Endothelial cell of umbilical vein (primary cell): ENCODE measurements around the gene PCLO. TPM values are rescaled to one million over a fixed set of nuclear protein-coding genes. Genes with fewer than 3 reads are reported as not detected.

Experiments used
- BruUV-seq: library from RNA; stranded (reverse); fragments of 400-500 nt; replicated peaks from 2 replicates; lab custom pipeline; 2021; lab: Mats Ljungman, UMichigan
- CTCF ChIA-PET: fragments of 300-600, 350-600 bp; sonication (Branson Sonifier 250); formaldehyde crosslinking; loops from one replicate; lab custom pipeline; 2021; ENCODE audit warnings: antibody characterized with exemption, inconsistent platforms; lab: Charles Lee
- POLR2A ChIA-PET: fragments of 300-600, 350-600 bp; sonication (Branson Sonifier 250); formaldehyde crosslinking; loops from one replicate; lab custom pipeline; 2021; ENCODE audit warnings: antibody characterized with exemption, inconsistent platforms; lab: Charles Lee
- DNase-seq: peaks from one replicate; pipeline ENCODE4 v3.0.0-alpha.2; 2011; ENCODE audit warnings: low read depth, low spot score
- FAIRE-seq: peaks from 2 replicates; lab custom pipeline; 2011; peaks lifted over from hg19 to GRCh38; lab: Jason Lieb, UNC
- H2AFZ ChIP-seq: 2 replicates; pipeline ENCODE4 v1.6.0; 2012; ENCODE audit warnings: low read depth, low read length, control low read depth, inconsistent platforms
- H3K27ac ChIP-seq: 2 replicates; pipeline ENCODE4 v1.5.1; 2011; ENCODE audit warnings: low read depth, mild to moderate bottlenecking, control low read depth, low read length, moderate library complexity; ENCODE audit not compliant: insufficient read depth
- H3K27me3 ChIP-seq, 2 experiments: 2 replicates each; pipeline versions ENCODE4 v1.6.0 to v1.6.1; 2011; ENCODE audit warnings: low read length in 2 of 2, mixed read lengths in 1 of 2; ENCODE audit not compliant: control insufficient read depth in 2 of 2, insufficient read depth in 2 of 2
- H3K36me3 ChIP-seq, 2 experiments: 2 replicates in 1 of 2; 3 replicates in 1 of 2; pipeline ENCODE4 v1.5.1; 2011; ENCODE audit warnings: low read length in 2 of 2, mild to moderate bottlenecking in 1 of 2, moderate library complexity in 1 of 2; ENCODE audit not compliant: control insufficient read depth in 2 of 2, insufficient read depth in 2 of 2; ENCODE audit errors: extremely low read depth in 1 of 2
- H3K4me1 ChIP-seq: 3 replicates; pipeline ENCODE4 v1.5.1; 2011; ENCODE audit warnings: mild to moderate bottlenecking, low read length; ENCODE audit not compliant: control insufficient read depth, insufficient read depth; ENCODE audit errors: extremely low read depth
- H3K4me2 ChIP-seq: 2 replicates; pipeline ENCODE4 v1.6.1; 2011; ENCODE audit warnings: low read length, control low read depth, mixed read lengths; ENCODE audit not compliant: insufficient read depth
- H3K4me3 ChIP-seq, 3 experiments: fragments of 200-600 bp in 1 of 3; sonication (generic), shearing (Covaris generic) in 1 of 3; replicated peaks in 1 of 3; 2 replicates each; pipeline ENCODE4 v1.5.1; 2011 to 2016; ENCODE audit warnings: control low read depth in 3 of 3, low read length in 3 of 3, mild to moderate bottlenecking in 2 of 3, inconsistent platforms in 1 of 3, low read depth in 1 of 3, moderate library complexity in 1 of 3; ENCODE audit not compliant: insufficient read depth in 1 of 3
- H3K79me2 ChIP-seq: 2 replicates; pipeline ENCODE4 v1.6.0; 2012; ENCODE audit warnings: low read length, inconsistent platforms; ENCODE audit not compliant: control insufficient read depth, insufficient read depth
- H3K9ac ChIP-seq: replicated peaks from 2 replicates; pipeline ENCODE3; 2011; ENCODE audit warnings: low read length, control low read depth; ENCODE audit not compliant: insufficient read depth; ENCODE audit errors: extremely low read depth
- H3K9me1 ChIP-seq: replicated peaks from 3 replicates; pipeline ENCODE4 v1.6.0; 2011; ENCODE audit warnings: mild to moderate bottlenecking, low read length; ENCODE audit not compliant: control insufficient read depth, insufficient read depth; ENCODE audit errors: extremely low read depth
- H3K9me3 ChIP-seq: replicated peaks from 2 replicates; pipeline ENCODE4 v1.5.1; 2012; ENCODE audit warnings: low read length, inconsistent platforms; ENCODE audit not compliant: control insufficient read depth, insufficient read depth
- H4K20me1 ChIP-seq: replicated peaks from 2 replicates; pipeline ENCODE3; 2011; ENCODE audit warnings: mild to moderate bottlenecking, low read length; ENCODE audit not compliant: control insufficient read depth, insufficient read depth; ENCODE audit errors: extremely low read depth
- EZH2 ChIP-seq: IDR thresholded peaks from 2 replicates; pipeline ENCODE4 v1.6.1; 2012; ENCODE audit warnings: borderline replicate concordance, low read depth, mild to moderate bottlenecking, moderate library complexity, low read length, inconsistent platforms; ENCODE audit not compliant: severe bottlenecking
- FOS ChIP-seq: IDR thresholded peaks from 2 replicates; pipeline ENCODE4 v1.6.1; 2011; ENCODE audit warnings: mild to moderate bottlenecking, low read length, moderate library complexity, borderline replicate concordance; ENCODE audit not compliant: insufficient read depth
- GATA2 ChIP-seq: IDR thresholded peaks from 2 replicates; pipeline ENCODE4 v1.7.0; 2011; ENCODE audit warnings: low read depth, mild to moderate bottlenecking, moderate library complexity, mixed read lengths, low read length; ENCODE audit not compliant: insufficient read length, insufficient read depth
- JUN ChIP-seq: IDR thresholded peaks from 2 replicates; pipeline ENCODE4 v1.6.1; 2011; ENCODE audit warnings: borderline replicate concordance, low read depth; ENCODE audit not compliant: insufficient read length, insufficient read depth
- MYC ChIP-seq: IDR thresholded peaks from one replicate; pipeline ENCODE4 v1.6.1; 2011; ENCODE audit warnings: mild to moderate bottlenecking, low read depth, low read length
- POLR2A ChIP-seq: IDR thresholded peaks from 2 replicates; pipeline ENCODE4 v1.6.1; 2012; ENCODE audit warnings: low read depth, mild to moderate bottlenecking, control low read depth, low read length
- POLR2AphosphoS5 ChIP-seq: IDR thresholded peaks from 2 replicates; pipeline ENCODE4 v1.6.1; 2012; ENCODE audit warnings: low read depth, mild to moderate bottlenecking, control low read depth, low read length, moderate library complexity; ENCODE audit not compliant: insufficient read depth
- dilution Hi-C: fragments of 300-500 bp; cut with MboI; formaldehyde crosslinking; loops from one replicate; pipeline ENCODE4 v1.15.0; 2019; ENCODE audit warnings: low sequenced_read_pairs; ENCODE audit not compliant: extremely low pct_ligation_motif_present
- intact Hi-C: fragments of 100-400 bp; cut with micrococcal nuclease; formaldehyde crosslinking; loops from one replicate; pipeline ENCODE4 v1.10.0; 2022
- polyA plus RNA-seq, 4 experiments: library from polyadenylated mRNA; depleted of rRNA in 3 of 4; stranded (reverse) in 3 of 4; unstranded in 1 of 4; fragments of >200 nt; gene quantifications; 2 replicates each; pipeline versions ENCODE4 v1.2.1 to v1.2.3, GENCODE V29; 2011 to 2012; ENCODE audit warnings: missing spikeins in 1 of 4
- total RNA-seq: library from RNA; stranded (reverse); gene quantifications from 2 replicates; pipeline ENCODE4 v1.2.3, GENCODE V29; 2021
- TF ChIP-seq, protein P1 (sequence below): IDR thresholded peaks from 2 replicates; pipeline ENCODE4 v1.6.1; 2011; ENCODE audit not compliant: insufficient read depth, insufficient read length

PCLO gene
- total and polyA plus RNA-seq, 2 donors (not counting 3 experiments of a cell fraction or from before 2014, with no cell fraction given) = 0.04 to 0.75 TPM

DNA sequence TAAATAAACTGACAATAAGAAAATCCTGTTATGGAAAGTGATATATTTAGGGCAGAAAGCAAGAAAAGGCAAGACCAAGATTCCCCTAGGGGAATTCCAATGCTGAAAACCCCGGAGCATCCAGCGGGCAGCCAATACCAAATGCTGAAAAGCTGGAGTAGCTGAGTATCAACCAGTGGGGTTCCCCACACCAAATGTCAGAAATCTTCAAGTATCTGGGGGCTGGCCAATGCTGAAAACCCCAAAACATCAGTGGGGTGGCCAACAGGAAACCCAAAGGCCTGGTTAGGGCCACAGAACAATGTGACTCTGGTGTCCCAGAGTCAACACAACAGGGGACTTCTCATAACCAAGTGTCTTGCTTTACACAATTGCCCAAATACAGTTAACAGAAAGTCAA is 447.3 kb downstream of the PCLO start:
- no peak overlapping the region for H3K9ac ChIP-seq
- DNase-seq = no peak
- H3K4me1 ChIP-seq = no peaks in the 10 kb centered on the region
- ChIA-PET CTCF (no interaction called here), POLR2A (no interaction called here)
- TF ChIP-seq JUN (no peak), POLR2AphosphoS5 (no peak), FOS (no peak), MYC (no peak), POLR2A (no peak), GATA2 (no peak), EZH2 (no peak)
- TF ChIP-seq, protein P1, sequence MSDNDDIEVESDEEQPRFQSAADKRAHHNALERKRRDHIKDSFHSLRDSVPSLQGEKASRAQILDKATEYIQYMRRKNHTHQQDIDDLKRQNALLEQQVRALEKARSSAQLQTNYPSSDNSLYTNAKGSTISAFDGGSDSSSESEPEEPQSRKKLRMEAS = no peak
- no peaks in the 10 kb centered on the region for H3K79me2 ChIP-seq
- no peak overlapping the region for H3K4me2 ChIP-seq
- no peak overlapping the region for H3K4me3 ChIP-seq
- H3K27ac ChIP-seq = no peak overlapping the region
- intact Hi-C loops = no loop called here
- H2AFZ ChIP-seq = no peak overlapping the region
- no peak for FAIRE-seq
- no peaks in the 10 kb centered on the region for H4K20me1 ChIP-seq
- BruUV-seq = no TSS peak
- dilution Hi-C loops = no loop called here
- H3K9me3 ChIP-seq = no peaks in the 10 kb centered on the region
- no peaks in the 10 kb centered on the region for H3K36me3 ChIP-seq
- no peaks in the 10 kb centered on the region for H3K27me3 ChIP-seq
- H3K9me1 ChIP-seq = no peaks in the 10 kb centered on the region

DNA sequence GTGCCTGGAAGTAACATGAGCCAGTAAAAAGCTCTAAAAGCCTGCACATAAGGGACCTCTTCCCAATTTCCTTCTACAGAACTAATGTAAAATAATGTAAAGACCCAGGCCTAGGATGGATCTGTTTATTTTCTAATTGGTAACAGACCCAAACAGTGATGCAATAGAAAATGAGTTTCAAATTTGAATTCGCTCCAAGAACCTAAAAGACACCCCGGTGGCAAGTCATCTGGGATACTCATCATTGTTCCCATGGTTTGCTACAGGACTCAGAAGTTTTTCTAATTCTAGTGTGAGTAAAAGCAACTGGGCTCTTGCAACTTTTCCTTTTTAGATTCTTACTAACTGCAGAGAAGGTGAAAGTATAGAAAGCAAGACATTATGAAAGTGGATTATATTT is 447.8 kb downstream of the PCLO start:
- no peaks in the 10 kb centered on the region for H3K36me3 ChIP-seq
- DNase-seq = no peak
- no peaks in the 10 kb centered on the region for H4K20me1 ChIP-seq
- H3K27me3 ChIP-seq = no peaks in the 10 kb centered on the region
- no peak overlapping the region for H2AFZ ChIP-seq
- H3K27ac ChIP-seq = no peak overlapping the region
- CTCF ChIA-PET = no interaction called here
- no peaks in the 10 kb centered on the region for H3K79me2 ChIP-seq
- no peaks in the 10 kb centered on the region for H3K9me3 ChIP-seq
- FAIRE-seq = no peak
- BruUV-seq = no TSS peak
- intact Hi-C loops (no loop called here), dilution Hi-C loops (no loop called here)
- H3K4me3 ChIP-seq = no peak overlapping the region
- H3K4me2 ChIP-seq = no peak overlapping the region
- H3K9me1 ChIP-seq = no peaks in the 10 kb centered on the region
- TF ChIP-seq GATA2 (no peak), MYC (no peak), EZH2 (no peak), JUN (no peak), POLR2A (no peak), FOS (no peak)
- TF ChIP-seq, protein P1 = no peak
- H3K4me1 ChIP-seq = no peaks in the 10 kb centered on the region
- no peak overlapping the region for H3K9ac ChIP-seq
- POLR2A ChIA-PET = no interaction called here
